GM18508 (cell line): ENCODE measurements around the gene SPATA12.

Experiments used
- ATAC-seq: cut with Tn5 transposase; IDR thresholded peaks from one replicate; pipeline ENCODE4 v1.9.1; 2021; ENCODE audit warnings: moderate number of reproducible peaks; ENCODE audit not compliant: insufficient read depth, unreplicated experiment

The SPATA12 gene

GRCh38 chr3:57048728-57049127 lies 11.7 kb upstream of the SPATA12 start:
- ATAC-seq = no peak

GRCh38 chr3:57052662-57053061 lies 7.8 kb upstream of the SPATA12 start:
- ATAC-seq = no peak

- ATAC-seq = no peak
These were observed 7.3 kb upstream of the SPATA12 start for GRCh38 chr3:57053122-57053521.

DNA sequence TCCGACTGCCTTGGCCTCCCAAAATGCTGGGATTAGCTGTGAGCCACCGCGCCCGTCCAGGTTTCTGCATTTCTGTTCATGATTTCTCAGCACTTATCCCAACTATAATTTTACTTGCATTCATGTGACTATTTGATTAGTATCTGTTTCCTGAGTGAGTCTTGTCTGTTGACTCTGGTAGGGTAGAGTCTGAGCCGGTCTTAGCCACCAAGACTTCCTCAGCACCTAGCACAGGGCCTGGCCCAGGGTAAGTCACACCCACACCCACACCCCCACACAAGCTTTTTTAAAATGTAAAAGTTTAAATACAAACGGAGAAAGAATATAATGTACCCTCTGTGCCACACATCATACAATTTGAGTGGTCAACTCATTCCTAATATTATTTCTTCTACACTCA lies 3.1 kb upstream of the SPATA12 start:
- ATAC-seq = no peak

GRCh38 chr3:57059411-57059810 lies 1.1 kb upstream of the SPATA12 start:
- no peak for ATAC-seq

- ATAC-seq = no peak
These were observed 1.1 kb downstream of the SPATA12 start for GRCh38 chr3:57061556-57061955.

- ATAC-seq = no peak
These were observed 1.7 kb downstream of the SPATA12 start for GRCh38 chr3:57062101-57062631.

GRCh38 chr3:57063032-57063431 lies 2.6 kb downstream of the SPATA12 start:
- no peak for ATAC-seq

DNA sequence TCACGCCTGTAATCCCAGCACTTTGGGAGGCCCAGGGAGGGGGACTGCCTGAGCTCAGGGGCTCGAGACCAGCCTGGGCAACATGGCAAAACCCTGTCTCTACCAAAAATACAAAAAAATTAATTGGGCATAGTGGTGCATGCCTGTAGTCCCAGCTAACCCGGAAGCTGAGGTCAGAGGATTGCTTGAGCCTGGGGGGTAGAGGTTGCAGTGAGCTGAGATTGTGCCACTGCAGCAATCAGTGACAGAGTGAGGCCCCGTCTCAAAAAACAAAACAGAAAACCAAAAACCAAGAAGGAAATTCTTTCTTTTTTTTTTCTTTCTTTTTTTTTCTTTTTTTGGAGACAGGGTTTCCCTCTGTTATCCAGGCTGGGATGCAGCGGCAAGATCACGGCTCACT lies 3.5 kb downstream of the SPATA12 start:
- ATAC-seq = no peak

GRCh38 chr3:57064572-57064971 lies 4.1 kb downstream of the SPATA12 start:
- no peak for ATAC-seq

- no peak for ATAC-seq
These were observed 5.1 kb downstream of the SPATA12 start for GRCh38 chr3:57065588-57065987.

DNA sequence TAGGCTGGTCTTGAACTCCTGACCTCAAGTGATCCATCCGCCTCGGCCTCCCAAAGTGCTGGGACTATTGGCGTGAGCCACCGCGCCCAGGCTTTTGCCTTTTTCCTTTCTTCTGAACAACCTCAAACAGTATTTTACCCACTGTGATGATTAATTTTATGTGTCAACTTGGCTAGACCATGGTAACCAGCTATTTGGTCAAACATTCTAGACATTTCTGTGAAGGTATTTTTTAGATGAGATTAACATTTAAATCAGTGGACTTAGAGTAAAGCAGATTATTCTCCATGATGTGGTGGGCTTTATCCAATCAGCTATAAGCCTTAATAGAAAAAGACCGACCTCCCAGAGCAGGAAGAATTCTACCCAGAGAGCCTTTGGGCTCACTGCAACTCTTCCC lies 6.0 kb downstream of the SPATA12 start:
- ATAC-seq = no peak

- peak; percentile 99 for ATAC-seq
These were observed 8.1 kb downstream of the SPATA12 start for GRCh38 chr3:57068437-57069089.

- no peak for ATAC-seq
These were observed 9.0 kb downstream of the SPATA12 start for GRCh38 chr3:57069503-57069902.

DNA sequence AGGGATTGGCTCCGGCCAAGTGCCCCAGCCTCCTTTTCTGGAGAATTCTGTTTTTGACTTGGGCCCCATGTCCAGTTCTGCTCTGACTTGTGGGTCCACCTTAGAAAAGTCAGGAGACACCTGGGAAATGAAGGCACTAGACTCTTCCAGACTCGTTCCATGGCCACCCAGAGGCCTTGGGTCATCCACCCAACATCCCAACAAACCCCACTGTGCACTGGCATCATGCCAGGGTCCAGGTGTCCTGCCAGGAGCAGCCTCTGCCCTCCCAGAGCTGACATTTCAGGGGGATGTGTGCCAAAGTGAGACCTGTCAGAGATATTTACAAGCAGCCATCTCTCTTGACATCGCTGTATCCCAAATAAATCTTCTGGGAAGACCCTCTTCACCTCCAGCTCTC lies 13.2 kb downstream of the SPATA12 start:
- ATAC-seq = no peak

GRCh38 chr3:57074135-57074534 lies 13.7 kb downstream of the SPATA12 start:
- no peak for ATAC-seq

DNA sequence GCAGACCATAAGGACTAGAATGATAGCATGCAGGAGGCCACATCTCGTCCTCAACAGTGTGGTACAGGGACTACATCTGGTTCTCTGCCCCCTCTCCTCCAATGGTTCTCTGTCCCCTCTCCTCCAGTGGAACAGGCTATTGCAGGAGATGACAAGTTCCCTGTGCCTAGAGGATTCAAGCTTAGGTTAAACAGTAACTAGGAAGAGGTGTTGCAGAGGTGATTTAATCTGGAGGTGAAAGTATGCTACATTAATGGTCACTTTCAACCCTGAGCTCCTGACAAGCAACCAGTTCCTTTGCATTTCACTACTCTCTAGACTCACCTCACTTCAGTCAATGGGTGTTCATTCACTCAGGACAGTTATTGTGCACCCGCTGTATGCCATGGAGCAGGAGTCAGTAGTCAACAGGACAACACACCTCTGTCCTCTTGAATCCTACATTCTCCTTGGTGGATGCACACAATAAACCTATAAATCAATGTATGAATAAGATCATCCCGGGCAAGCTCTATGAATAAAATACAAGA lies 16.0 kb downstream of the SPATA12 start:
- ATAC-seq = no peak

DNA sequence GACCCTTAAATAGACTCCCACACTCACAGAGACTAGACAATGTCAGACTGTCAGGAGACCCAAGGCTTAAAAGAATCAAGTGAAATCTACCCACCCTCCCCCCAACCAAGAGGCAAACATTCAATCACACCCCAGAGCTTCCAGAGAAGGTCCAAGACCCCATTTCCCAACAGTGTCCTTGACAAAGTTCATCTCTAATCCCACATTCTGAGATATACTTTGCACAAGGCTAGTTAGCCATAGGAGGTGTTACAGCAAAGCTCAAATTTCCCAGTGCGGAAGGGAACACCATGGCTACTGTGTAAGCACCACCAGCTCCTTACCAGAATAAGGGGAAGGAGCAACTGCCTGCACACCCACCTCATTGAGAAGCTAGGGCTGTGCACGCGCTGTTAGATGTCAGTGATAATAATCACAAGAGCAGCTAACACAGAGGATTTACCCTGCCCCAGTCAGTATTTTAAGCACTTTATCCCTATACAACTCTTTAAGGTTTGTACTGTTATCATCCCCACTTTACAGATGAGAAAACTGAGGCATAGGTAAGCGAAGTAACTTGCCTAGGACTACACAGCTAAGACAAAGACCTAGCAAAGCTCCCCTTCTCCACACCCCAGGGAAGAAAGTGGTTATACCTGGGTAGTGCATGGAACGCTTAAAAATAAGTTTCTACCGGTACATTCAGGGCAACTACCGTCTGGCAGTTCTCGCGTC lies 17.3 kb downstream of the SPATA12 start:
- ATAC-seq = no peak

DNA sequence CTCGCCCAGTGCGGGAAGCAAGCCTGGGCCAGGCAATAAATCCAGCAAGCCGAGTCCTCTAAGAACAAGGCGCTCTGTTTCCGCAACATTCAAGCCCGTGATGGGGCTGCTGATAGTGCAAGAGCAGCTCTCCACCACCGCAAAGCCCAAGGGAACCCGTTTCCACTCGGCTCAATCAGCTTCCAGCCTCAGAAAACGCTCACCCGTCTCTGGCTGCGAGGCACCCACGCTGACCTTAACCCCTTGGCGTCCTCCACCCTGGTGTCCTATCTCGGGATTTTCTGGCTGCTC lies 17.8 kb downstream of the SPATA12 start:
- no peak for ATAC-seq

DNA sequence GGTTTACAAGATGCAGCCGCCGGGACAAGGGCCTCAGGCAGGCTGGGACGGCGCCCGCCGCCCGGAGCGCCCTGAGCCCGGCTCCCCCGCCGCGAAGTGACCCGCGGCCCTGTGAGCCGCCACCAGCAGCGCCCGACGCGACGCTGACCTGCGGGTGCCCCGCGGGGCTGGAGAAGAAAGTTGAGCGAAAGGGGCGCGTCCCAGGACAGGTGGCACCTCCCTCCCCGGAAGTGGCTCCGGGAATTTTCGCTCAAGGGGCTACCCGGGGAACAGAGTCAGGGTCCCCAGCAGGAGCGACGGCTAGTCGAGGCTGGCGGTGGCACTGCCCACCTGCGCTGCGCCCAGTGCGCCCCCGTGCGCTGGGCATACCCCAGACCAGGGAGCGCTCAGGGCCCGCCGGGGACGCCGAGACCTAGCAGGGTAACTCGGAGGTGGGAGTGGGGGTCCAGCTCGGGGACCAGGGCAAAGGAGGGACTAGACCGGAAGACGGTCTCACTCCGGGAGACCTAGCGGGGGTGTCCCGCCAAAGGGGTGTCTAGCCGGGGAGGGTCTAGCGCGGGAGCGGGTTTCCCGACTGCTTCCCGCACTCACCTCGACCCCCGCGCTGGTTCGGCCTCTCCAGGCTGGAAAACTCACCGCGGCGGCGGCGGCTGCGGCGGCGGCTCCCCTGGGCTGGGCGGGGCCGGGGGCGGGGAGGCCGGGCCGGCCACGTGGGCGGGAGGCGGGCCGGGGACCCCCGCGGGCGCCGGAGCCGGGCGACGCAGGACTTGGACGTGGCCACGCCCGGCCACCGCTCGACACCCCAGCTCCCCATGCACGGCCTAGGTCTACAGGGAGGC lies 18.4 kb downstream of the SPATA12 start:
- no peak for ATAC-seq

DNA sequence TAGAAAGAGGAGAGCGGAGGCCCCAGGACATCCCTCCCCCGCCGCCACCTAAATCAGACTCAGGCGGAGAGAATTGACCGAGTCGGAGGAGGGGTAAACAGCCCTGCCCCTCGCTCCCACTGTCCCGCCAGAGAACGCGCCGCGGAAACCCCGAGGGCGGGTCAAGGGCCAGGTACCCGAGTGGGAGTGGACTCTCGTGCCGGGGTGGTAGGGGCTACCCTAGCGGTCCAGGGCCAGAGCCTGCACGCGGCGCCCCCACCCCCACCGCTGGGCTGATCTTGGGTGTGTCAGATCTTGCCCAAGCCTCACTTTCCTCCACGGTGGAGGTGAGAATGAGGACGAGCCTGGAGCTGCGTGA lies 19.0 kb downstream of the SPATA12 start:
- ATAC-seq = no peak
